ENCODE data around the gene COL5A1.

COL5A1 gene

GRCh38 chr9:134634667-134635230, 6.9 kb upstream of the COL5A1 start:
- H3K4me3 ChIP-seq (ENCODE audit: control insufficient read depth, low read depth, low read length), result no peak overlapping the region
- TF ChIP-seq CTCF (conservative IDR thresholded peaks at IDR 0.05; ENCODE audit: control insufficient read depth, insufficient read depth, low read depth, low read length), result no peak
- no peak for DNase-seq (ENCODE audit: low read depth)

GRCh38 chr9:134635351-134636148, 6.1 kb upstream of the COL5A1 start:
- H3K4me3 ChIP-seq (ENCODE audit: control insufficient read depth, low read depth, low read length), result no peak overlapping the region
- TF ChIP-seq CTCF (conservative IDR thresholded peaks at IDR 0.05; ENCODE audit: control insufficient read depth, insufficient read depth, low read depth, low read length), result no peak
- no peak for DNase-seq (ENCODE audit: low read depth)

- no peak for DNase-seq (ENCODE audit: low read depth)
- no peak for TF ChIP-seq CTCF (conservative IDR thresholded peaks at IDR 0.05; ENCODE audit: control insufficient read depth, insufficient read depth, low read depth, low read length)
- H3K4me3 ChIP-seq (ENCODE audit: control insufficient read depth, low read depth, low read length), result no peak overlapping the region
Observed at GRCh38 chr9:134636149-134636507, 5.5 kb upstream of the COL5A1 start.

- no peak for DNase-seq (ENCODE audit: low read depth)
- no peak for TF ChIP-seq CTCF (conservative IDR thresholded peaks at IDR 0.05; ENCODE audit: control insufficient read depth, insufficient read depth, low read depth, low read length)
- no peak overlapping the region for H3K4me3 ChIP-seq (ENCODE audit: control insufficient read depth, low read depth, low read length)
Observed at GRCh38 chr9:134637241-134637640, 4.4 kb upstream of the COL5A1 start.

- DNase-seq (ENCODE audit: low read depth), result no peak
Observed at GRCh38 chr9:134637696-134638501, 3.7 kb upstream of the COL5A1 start.

More at GRCh38 chr9:134637696-134638501, 3.7 kb upstream of the COL5A1 start:
- no peak overlapping the region for H3K4me3 ChIP-seq (ENCODE audit: control insufficient read depth, low read depth, low read length)
- TF ChIP-seq CTCF (conservative IDR thresholded peaks at IDR 0.05; ENCODE audit: control insufficient read depth, insufficient read depth, low read depth, low read length), result no peak
